ENCODE measurements around the gene KRTAP10-10.
"Not testable (repeated sequence)": the region's sequence is repeated elsewhere in the genome, so short reads cannot be mapped to it uniquely, and the experiment has no call there.

KRTAP10-10 gene

DNA sequence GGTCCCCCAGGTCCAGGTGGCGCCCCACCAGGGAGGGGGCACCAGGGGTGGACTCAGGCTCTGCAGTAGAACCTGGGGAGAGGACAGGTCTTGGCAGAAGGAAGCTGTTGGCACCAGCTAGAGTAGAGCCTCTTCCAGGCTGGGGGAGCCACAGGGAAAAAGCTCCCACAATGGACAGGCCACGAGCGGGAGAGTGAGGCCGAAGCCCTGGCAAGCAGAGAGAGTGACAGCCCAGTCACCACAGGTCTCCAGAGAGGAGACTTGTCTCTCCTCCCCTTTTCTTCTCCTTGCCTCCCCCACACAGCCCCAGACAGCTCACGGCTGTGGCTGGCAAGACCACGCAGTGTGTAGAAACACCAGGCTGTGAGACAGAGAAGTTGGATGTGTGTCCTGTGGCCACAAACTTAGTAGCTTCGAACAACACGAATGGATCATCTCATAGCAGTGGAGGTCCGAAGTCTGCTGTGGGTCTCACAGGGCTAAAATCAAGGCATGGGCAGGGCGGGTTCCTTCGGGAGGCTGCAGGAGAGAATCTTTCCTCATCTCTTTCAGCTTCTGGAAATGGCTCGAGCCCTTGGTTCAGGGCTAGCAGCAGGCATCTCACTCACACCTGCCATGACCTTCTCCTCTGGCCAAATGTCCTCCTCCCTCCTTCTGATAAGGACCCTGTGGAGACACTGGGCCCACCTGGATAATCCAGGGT lies 14.0 kb downstream of the KRTAP10-10 start:
- DNase-seq (ENCODE audit: low spot score) = no peak

DNA sequence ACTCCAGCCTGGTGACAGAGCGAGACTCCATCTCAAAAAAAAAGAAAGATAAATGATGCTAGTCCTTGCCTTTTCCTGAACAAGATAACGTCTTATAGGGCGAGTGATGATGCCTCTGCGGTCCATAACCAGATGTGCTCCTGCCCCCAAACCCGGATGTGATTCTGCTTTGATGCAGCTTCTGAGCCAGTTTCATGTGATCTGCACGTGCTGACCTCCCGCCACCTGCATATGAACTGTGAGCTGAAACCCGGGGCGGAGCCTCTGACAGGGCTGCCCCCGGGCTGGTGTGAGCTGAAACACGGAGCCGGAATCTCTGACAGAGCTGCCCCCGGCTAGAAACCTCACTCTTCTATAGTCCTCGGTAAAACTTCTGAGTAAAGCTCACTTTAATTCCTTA lies 16.0 kb downstream of the KRTAP10-10 start:
- no peak for DNase-seq (ENCODE audit: low spot score)

DNA sequence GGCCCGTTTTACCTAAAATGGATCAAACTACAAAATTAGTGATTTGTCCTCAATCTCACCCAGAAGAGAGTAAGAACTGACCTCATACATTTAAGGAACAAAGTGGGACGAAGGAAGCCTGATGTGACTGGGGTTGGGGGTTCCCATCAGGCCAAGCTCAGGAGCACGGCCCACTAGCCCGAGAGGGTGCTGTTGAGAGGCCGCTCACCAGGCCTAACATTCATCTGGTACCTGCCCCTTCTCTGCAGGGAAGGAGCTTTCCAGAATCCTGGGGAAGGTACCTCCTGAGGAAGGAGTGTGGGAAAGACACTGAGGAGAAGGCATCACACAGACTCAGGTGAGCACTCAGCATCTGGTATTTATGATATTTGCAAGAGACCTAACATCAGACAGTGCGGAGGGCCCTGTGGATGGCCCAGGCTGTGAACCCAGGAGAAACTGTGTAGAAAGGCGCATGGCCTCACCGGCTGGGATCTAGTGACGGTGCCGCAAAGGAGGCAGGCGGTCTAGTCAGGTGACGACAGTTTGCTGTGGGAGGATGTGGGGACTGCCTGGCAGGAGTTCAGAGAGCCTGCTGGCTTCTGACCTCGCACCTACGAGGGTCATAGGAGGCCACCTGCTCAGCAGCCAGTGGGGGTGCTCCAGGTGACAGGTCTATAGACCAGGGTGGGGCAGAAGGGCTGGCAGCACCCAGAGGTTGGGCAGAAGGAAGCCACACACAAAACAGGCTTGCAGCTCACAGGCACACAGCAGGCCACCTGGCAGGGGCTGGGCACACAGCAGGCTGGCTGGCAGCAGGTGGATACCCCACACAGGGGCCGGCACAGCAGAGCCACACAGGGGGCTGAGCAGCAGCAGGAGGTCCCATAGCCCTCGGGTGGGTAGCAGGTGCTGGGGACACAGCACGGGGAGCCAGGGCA lies 16.8 kb downstream of the KRTAP10-10 start:
- DNase-seq (ENCODE audit: low spot score) = no peak

DNA sequence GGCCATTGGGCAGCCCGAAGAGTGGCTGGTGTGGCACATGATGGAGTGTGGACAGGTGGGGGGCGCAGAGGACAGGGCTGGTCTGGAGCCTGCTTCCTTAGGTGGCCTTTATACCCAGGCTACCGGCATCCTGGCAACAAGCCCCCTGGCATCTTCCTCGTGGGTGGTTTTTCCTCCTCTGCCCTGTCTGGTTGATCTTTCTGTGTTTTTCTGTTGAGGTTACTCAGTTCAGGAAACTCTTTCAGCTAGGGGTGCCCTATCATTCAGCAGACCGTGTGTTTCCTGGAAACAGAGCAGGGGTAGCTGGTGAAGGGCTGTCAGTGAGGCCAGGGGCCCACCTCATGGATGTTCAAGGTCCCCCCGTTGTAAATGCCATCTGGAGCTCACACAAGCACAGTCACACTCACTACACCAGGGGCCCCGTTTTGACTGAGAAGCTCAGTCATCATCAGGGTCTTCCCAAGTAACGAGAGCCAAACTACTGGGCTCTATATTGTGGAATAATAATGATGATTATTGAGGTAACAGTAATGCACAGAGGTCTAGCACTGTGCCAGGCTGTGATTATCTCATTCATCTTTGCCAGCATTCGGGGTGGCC lies 17.5 kb downstream of the KRTAP10-10 start, which contains the start of gene KRTAP12-4:
KRTAP12-4 (minus strand) TSS at position 84 of the 600 bp plus-strand sequence; CDS start at position 39, 45 bp downstream.
- no peak for DNase-seq (ENCODE audit: low spot score)

DNA sequence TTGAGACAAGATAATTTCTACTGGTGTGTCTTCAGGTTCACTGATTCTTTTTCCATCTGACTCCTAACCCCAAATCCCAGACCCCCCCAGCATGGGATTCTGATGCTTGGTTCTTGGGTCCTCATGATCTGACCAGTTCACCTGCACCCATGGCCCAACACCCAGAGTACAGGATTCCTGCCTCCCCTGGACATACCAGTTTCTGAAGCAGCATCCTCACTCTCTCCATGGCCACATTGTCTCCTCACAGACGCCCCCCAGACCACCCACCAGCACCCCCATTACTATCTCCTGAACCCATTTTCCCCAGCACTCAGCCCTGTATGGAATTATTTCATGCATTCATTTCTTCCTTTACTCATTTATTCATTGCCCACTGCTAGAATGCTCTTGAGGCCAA lies 19.7 kb downstream of the KRTAP10-10 start:
- DNase-seq (ENCODE audit: low spot score) = no peak

DNA sequence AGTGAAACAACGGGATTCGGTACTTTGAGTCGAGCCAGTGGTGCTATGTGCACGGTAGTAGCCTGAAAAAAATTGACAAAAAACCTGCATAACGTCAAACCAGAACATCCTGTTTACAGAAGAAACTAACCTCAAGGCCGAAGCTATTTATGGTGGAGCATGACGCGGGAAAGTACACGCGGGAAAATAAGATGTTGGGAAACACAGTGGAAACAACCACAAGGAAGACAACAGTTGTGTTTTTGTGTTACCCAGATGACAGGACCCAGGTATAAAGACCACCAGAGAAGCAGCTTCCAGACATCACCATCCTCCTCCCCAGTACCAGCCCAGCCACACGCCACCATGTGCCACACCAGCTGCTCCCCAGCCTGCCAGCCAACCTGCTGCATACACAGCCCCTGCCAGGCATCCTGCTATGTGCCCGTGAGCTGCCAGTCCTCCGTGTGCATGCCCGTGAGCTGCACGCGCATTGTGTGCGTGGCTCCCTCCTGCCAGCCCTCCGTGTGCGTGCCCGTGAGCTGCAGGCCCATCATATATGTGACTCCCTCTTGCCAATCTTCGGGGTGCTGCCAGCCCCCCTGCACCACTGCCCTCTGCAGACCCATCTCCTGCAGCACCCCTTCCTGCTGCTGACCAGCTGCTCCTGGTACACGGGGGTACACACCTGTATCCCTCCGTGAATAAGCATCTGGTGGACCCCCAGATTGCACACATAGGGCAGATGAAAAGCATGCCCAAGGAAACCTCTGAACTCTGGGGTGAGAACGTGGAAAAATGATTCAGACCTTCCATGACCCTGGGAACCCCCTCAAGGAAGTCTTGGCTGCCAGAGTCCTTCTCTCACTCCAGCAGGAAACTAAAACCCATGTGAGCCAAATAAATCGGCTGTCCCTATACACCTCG lies 20.7 kb downstream of the KRTAP10-10 start, which contains the start of gene KRTAP12-3:
KRTAP12-3 (plus strand) TSS at position 298 of the 906 bp plus-strand sequence; CDS start at position 346, 48 bp downstream.
- no peak for DNase-seq (ENCODE audit: low spot score)

DNA sequence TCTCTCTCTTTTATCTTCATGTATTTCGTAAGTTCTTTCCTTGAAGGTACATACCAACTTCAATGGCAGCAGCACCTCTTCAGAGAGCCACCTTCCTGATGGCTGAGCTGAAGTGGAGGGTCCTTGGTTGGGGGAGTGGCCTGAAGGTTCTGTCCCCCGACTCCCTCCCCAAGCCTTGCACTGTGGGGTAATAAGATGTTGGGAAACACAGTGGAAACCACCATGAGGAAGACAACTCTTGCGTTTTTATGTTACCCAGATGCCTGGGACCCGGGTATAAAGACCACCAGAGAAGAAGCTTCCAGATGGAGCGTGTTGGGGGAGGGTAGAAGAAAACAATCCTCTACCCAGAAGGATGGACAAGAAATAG lies 21.4 kb downstream of the KRTAP10-10 start:
- DNase-seq (ENCODE audit: low spot score) = no peak

DNA sequence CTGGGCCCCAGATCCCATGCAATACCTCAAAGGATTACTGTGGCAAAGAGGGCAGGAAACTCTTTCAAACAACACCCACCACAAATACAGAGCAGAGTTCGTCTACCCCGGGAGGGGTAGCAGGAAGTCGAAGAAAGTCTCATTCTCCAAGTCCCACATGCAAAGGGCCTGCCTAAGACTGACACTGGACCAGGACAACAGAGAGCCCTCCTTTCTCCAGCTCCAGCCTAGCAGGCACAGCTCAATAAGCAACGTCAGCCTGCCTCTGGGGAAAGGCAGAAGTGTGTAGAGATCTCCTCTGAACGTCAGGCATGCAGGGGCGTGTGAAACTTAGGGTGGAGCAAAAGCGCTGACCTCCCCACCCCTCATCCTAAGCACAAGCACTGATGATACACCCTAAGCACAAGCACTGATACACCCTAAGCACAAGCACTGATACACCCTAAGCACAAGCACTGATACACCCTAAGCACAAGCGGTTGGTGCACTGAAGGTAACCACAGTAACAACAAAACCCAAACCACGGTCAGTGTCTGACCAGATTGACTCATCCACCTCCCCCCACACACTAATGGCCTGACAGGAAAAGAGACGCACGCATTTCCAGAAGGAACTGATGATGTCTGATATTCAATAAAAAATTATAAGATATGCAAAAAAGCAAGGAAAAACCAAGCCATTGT lies 21.9 kb downstream of the KRTAP10-10 start:
- no peak for DNase-seq (ENCODE audit: low spot score)

DNA sequence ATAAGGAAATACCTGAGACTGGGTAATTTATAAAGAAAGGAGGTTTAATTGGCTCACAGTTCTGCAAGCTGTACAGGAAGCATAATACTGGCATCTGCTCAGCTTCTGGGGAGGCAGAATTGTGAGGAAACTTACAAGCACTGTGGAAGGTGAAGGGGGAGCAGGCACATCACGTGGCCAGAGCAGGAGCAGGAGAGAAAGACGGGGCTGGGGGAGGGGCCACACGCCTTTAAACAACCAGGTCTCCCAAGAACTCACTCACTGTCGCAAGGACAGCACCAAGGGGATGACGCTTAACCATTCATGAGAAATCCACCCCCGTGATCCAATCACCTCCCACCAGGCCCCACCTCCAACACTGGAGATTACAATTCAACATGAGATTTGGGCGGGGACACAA lies 24.4 kb downstream of the KRTAP10-10 start:
- DNase-seq (ENCODE audit: low spot score) = not testable (repeated sequence)

DNA sequence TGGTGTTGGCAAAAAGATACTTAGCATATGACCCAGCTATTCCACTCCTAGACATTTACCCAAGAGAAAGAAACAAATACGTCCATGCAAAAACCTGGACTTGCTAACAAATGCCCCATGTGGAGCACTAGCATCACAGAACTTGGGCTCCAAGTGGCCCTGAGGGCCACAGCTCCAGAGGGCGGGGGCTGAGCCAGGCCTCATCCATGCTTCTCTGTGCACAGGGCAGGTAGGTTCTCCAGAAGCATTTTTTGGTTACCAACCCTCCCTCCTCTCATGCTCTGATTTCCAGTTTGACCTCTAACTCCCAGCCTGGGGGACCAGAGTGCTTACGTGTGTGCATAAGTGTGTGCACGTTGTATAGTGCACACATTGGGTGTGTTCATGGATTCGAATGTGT lies 27.5 kb downstream of the KRTAP10-10 start:
- no peak for DNase-seq (ENCODE audit: low spot score)

DNA sequence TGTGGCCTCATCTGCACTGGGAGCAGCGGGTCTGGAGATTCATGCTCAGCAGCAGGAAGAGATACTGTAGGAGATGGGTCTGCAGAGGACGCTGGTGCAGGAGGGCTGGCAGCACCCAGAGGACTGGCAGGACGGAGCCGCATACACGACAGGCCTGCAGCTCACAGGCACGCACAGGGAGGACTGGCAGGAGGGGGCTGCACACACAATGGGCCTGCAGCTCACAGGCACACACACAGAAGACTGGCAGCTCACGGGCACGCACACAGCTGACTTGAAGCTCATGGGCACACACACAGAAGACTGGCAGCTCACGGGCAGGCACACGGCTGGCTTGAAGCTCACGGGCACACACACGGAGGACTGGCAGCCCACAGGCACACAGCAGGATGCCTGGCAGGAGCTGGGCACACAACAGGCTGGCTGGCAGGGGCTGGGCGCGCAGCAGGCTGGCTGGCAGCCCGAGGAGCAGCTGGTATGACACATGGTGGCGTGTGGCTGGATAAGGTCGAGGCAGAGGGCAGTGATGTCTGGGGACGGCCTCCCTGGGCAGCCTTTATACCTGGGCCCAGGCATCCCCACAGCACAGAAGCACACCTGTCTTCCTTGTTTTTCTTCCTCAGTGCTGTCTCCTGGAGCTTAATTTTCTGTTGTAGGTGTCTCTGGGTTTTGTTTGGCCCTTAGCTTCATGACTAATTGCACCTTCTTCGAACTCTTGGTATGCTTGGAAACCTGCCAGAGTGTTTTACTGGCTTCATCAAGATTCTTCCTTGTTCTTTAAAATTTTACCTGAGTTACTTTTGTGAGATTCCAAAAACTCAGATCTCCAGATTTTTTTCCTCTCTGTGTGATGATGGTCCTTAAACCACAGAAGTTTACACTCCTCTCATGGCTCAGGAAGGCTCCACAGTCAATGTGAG lies 29.5 kb downstream of the KRTAP10-10 start, which contains the start of gene KRTAP12-2:
KRTAP12-2 (minus strand) TSS at position 527 of the 920 bp plus-strand sequence; CDS start at position 486, 41 bp downstream.
- DNase-seq (ENCODE audit: low spot score) = no peak

DNA sequence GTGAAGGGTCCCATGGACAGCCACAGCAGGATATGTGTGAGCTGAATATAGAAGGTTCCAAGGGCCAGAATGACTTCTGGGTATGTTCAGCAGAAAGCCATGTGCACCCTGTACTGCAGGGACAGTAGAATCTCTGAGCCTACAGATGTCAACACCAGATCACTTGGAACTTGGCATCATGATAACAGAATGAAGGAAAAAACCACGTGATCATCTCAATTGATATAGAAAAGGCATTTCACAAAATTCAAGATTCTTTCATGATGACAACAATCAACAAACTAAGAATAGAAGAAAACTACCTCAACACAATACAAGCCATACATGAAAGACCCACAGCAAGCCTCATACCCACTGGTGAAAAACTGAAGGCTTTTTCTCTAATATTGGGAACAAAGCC lies 30.5 kb downstream of the KRTAP10-10 start:
- DNase-seq (ENCODE audit: low spot score) = no peak

DNA sequence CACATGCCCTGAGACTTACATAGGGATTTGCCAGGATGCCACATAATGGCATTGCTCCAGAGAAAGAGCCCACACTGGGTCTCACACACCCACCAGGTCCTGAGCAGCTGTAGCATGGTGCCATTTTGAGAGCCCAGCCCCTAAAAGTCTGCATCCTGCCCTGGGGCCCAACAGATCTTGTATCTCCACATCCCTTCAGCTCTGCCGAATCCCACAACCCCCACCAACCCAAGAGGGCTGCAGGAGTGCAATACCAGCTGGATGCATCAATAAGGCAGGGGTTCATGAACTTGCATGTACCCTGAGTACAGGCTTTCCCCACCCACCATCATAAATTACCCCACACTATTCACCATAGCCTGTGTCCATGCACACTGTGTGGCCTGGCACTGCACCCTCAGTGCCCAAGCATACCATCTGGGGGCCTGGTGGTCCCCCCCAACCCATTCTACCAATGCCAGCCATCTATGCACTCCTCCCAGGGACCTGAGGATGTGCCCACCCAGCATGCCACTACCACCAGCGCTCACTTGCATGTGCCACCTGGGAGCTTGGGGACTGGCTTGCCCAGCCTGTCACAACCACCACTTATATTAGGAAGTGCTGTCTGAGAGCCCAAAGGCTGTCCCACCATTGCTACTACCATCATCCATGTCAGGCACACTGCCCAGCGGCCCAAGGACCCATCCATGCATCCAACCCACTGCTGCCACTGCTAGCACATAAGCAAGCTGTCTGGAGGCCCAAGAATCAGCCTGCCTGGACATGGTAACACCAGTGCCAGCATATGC lies 33.7 kb downstream of the KRTAP10-10 start:
- DNase-seq (ENCODE audit: low spot score) = no peak

DNA sequence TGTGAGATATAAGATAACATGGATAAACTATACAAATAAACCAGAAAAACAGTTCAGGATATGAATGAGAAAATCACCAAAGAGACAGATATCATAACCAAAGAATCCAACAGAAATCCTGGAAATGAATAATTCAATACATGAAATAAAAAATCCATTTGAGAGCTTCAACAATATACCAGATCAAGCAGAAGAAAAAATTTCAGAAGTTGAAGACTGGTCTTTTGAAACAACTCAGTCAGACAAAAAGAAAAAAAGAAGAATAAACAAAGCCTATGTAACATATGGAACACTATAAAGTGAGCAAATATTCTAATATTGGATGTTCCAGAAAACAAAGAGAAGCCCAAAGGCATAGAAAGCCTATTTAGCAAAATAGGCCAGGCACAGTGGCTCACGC lies 34.8 kb downstream of the KRTAP10-10 start:
- no peak for DNase-seq (ENCODE audit: low spot score)

DNA sequence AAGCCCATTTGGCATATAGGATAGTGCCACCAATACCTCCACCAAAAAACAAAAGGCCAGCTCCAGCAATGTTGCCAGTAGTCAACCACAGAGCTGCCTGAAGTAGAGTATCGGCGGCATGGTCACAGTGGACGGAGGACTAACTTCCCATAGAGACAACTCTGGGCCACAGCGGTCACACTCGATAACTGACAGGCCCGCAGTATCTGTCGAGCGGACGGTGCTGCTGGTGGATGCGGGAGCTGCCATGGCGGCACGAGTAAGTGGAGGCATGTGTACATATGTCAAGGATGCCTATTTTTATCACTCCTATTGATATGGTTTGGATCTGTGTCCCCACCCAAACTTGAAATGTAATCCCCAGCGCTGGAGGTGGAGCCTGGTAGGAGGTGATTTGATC lies 40.7 kb downstream of the KRTAP10-10 start:
- DNase-seq (ENCODE audit: low spot score) = no peak

DNA sequence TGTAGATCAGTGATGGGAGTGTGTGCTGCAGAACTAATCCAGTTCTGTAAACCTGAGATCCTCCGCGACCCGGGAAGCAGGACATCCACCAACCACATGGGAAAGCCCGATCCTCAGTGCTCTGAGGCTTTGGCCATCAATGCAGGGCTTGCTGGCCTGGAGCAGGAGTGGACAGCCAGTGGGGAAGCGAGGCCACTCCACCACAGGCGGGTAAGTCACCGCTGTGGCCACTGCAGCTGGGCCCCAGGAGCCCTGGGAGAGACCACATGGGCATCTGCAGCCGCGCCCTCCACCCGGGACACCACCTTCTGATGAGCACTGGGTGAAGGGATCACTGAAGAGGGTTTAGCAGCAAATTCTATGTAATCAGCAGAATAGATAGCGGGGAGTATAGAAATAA lies 44.0 kb downstream of the KRTAP10-10 start:
- DNase-seq (ENCODE audit: low spot score) = no peak

DNA sequence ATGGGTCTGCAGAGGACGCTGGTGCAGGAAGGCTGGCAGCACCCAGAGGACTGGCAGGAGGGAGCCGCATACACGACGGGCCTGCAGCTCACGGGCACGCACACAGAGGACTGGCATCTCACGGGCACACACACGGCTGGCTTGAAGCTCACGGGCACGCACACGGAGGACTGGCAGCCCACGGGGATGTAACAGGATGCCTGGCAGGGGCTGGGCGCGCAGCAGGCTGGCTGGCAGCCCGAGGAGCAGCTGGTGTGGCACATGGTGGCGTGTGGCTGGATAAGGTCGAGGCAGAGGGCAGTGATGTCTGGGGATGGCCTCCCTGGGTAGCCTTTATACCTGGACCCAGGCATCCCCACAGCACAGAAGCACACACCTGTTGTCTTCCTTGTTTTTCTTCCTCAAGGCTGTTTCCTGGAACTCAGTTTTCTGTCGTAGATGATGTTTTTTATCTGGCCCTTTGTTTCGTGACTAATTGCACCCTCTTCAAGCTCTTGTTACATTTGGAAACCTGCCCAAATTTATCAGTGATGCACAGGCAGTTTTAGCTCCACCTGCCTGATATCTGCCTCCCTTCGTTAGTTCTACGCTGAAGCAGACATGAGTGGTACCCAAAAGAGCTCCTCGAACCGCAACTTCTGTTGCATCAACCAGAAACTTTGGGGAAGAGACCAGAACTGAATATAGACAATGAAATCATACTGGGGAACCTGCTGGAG lies 44.9 kb downstream of the KRTAP10-10 start, which contains the start of gene KRTAP12-1:
KRTAP12-1 (minus strand) TSS at position 303 of the 719 bp plus-strand sequence; CDS start at position 263, 40 bp downstream.
- DNase-seq (ENCODE audit: low spot score) = no peak

DNA sequence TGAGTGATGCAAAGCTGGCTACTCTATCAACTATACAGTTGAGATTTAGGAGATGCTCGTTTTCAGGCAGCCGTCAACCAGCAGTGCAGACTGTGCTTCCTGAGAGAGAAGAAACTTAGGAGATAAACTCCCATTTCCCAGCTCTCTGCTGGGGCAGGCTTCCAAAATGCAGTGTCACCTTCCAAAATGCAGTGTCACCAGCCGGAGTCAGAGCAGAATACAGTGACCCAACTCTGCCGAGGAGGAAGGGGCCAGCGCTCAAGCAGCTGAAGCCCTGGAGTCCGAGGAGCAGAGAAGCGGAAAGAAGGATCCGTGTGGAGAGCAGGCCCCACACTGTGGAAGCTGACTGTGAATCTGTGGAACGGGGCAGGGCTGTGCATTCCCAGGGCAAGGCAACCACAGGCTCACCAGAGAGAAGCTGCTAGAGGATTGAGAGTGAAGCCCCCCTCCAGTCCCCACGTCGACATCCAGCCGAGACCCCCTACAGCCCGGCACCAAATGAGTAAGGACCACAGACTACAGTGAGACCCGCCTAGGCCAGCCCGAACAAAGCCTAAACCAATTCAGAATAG lies 45.5 kb downstream of the KRTAP10-10 start:
- no peak for DNase-seq (ENCODE audit: low spot score)

All from kidney capillary endothelial cell (primary cell).